ENCODE results near the gene DYSF.

The DYSF gene

DNA sequence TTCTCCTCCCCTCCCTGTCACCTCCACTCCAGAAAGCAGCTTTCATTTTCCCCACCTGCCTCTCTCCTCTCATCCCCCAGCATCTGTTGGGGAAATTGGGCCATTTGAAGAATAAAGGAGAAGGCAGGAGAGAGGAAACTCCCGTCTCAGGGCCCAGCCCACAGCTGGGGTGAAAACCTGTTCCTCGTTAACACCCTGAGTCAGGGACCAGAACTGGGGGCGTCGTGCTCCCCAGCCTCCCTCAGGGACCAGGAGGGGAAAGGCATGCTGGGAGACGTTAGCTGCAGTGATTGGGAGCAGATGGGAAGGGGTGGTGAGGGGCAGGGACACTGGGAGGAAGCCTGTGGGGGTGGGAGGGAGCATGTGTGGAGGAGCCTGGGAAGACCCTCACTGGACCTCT is 251.3 kb downstream of the DYSF start:
- Histone ChIP-seq H3K27me3 (peaks cover 30% of the 10 kb centered on the region), H3K4me1 (ENCODE audit: control insufficient read depth in 1 of 2, insufficient read depth in 1 of 2, low read depth in 1 of 2, low read length in 1 of 2) (no peaks in the 10 kb centered on the region), H3K4me3 (ENCODE audit: low read depth in 1 of 2, low read length in 1 of 2) (no peak overlapping the region), H3K27ac (no peak overlapping the region), H3K36me3 (no peaks in the 10 kb centered on the region), H3K9me3 (no peaks in the 10 kb centered on the region)
- TF ChIP-seq CTCF (IDR thresholded peaks at IDR 0.05) = no peak

GRCh38 chr2:71705171-71705960 is 252.0 kb downstream of the DYSF start:
- no peaks in the 10 kb centered on the region for H3K4me1 ChIP-seq (ENCODE audit: control insufficient read depth in 1 of 2, insufficient read depth in 1 of 2, low read depth in 1 of 2, low read length in 1 of 2)

GRCh38 chr2:71706121-71706520 is 252.8 kb downstream of the DYSF start:
- peaks cover 30% of the 10 kb centered on the region for H3K27me3 ChIP-seq
- H3K4me1 ChIP-seq (ENCODE audit: control insufficient read depth in 1 of 2, insufficient read depth in 1 of 2, low read depth in 1 of 2, low read length in 1 of 2) = no peaks in the 10 kb centered on the region
- H3K36me3 ChIP-seq = no peaks in the 10 kb centered on the region
- no peak overlapping the region for H3K4me3 ChIP-seq (ENCODE audit: low read depth in 1 of 2, low read length in 1 of 2)
- H3K9me3 ChIP-seq = no peaks in the 10 kb centered on the region
- no peak for TF ChIP-seq CTCF (IDR thresholded peaks at IDR 0.05)
- no peak overlapping the region for H3K27ac ChIP-seq

More at GRCh38 chr2:71705171-71705960, 252.0 kb downstream of the DYSF start:
- H3K27ac ChIP-seq = no peak overlapping the region
- TF ChIP-seq CTCF (IDR thresholded peaks at IDR 0.05) = no peak
- peaks cover 30% of the 10 kb centered on the region for H3K27me3 ChIP-seq
- H3K9me3 ChIP-seq = no peaks in the 10 kb centered on the region
- H3K4me3 ChIP-seq (ENCODE audit: low read depth in 1 of 2, low read length in 1 of 2) = no peak overlapping the region
- H3K36me3 ChIP-seq = no peaks in the 10 kb centered on the region

DNA sequence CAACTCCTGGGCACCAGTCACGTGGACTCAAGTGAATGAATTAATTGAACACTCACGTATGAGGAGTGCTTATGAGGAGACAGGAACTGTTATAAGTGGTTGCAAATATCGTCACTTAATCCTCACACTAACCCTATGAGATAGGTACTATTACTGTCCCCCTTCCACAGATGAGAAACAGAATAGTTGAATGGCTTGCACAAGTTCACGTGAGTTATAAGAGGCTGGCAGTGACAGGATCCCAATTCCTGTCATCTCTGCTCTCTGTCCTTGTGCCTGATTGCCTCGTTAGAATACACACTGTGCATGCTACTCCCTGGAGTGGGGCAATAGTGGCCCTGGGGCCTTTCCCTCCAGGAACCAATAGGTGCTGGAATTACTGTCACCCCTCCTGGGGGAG is 253.5 kb downstream of the DYSF start:
- H3K27me3 ChIP-seq = peaks cover 37% of the 10 kb centered on the region
- no peak for TF ChIP-seq CTCF (IDR thresholded peaks at IDR 0.05)

DNA sequence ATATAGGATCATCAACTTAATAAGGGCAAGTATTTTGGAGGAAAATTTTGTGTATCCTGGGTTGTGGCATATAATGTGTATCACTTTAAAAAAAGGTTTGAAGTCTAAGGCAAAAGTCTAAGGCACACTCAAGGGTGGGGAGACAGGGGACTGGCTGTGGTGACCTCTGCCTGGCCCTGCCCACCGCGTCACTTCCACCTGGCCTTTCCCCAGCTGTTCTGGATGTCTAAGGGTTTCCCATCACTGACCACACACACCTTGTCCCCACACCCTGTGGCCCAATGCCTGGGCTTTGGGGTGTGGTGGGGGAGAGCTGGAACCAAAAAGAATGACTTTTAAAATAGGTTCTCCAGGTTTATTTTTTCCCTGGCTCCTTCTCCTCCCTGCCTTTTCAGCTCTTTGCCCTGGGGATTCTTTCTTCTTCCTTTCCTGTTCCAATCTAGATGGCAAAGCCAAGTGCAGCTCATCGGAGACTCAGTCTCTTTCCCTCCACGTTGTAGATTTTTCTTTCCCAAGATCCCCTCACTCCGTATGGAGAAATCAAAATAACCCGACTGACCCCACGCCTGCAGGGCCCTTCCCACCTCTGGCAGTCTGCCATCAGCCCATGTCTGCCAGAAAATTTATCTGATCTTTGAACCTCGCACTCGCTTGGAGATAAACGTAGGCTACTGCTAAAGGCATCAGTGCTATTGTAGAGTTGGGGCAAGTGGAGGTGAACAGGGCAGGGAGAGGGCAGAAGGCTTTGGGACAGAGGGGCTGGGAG is 257.2 kb downstream of the DYSF start:
- Histone ChIP-seq H3K36me3 (no peaks in the 10 kb centered on the region), H3K27me3 (peaks cover 35% of the 10 kb centered on the region), H3K4me3 (ENCODE audit: low read depth in 1 of 2, low read length in 1 of 2) (no peak overlapping the region), H3K4me1 (ENCODE audit: control insufficient read depth in 1 of 2, insufficient read depth in 1 of 2, low read depth in 1 of 2, low read length in 1 of 2) (no peaks in the 10 kb centered on the region), H3K27ac (no peak overlapping the region), H3K9me3 (no peaks in the 10 kb centered on the region)
- no peak for TF ChIP-seq CTCF (IDR thresholded peaks at IDR 0.05)

More for the DNA sequence above, 253.5 kb downstream of the DYSF start:
- H3K9me3 ChIP-seq = no peaks in the 10 kb centered on the region
- H3K4me3 ChIP-seq (ENCODE audit: low read depth in 1 of 2, low read length in 1 of 2) = no peak overlapping the region
- no peaks in the 10 kb centered on the region for H3K36me3 ChIP-seq
- H3K4me1 ChIP-seq (ENCODE audit: control insufficient read depth in 1 of 2, insufficient read depth in 1 of 2, low read depth in 1 of 2, low read length in 1 of 2) = no peaks in the 10 kb centered on the region
- H3K27ac ChIP-seq = no peak overlapping the region
